RWPE2 (cell line): ENCODE measurements around the gene DELE1.

Source experiments
- ATAC-seq: fragments of 200-7000 bp; cut with Tn5 transposase; 3 replicates; pipeline ENCODE4 v1.9.1; 2021; ENCODE audit warnings: low read depth
- DNase-seq: peaks from one replicate; pipeline ENCODE4 v3.0.0-alpha.2; 2020; ENCODE audit warnings: low spot score
- H3K27ac ChIP-seq: fragments of 450-650 bp; 2 replicates; pipeline ENCODE4 v1.5.1; 2017; ENCODE audit warnings: mild to moderate bottlenecking; ENCODE audit not compliant: poor library complexity, severe bottlenecking
- H3K27me3 ChIP-seq: fragments of 250-450 bp; sonication (Bioruptor Pico); 2 replicates; pipeline ENCODE4 v1.5.1; 2021; ENCODE audit warnings: mild to moderate bottlenecking, moderate library complexity; ENCODE audit not compliant: insufficient read depth, poor library complexity, severe bottlenecking
- H3K36me3 ChIP-seq: fragments of 250-450 bp; sonication (Bioruptor Pico); 2 replicates; pipeline ENCODE4 v1.5.1; 2020; ENCODE audit warnings: low read depth, mild to moderate bottlenecking, moderate library complexity
- H3K4me1 ChIP-seq: fragments of 250-450 bp; sonication (Bioruptor Pico); 2 replicates; pipeline ENCODE4 v1.5.1; 2021; ENCODE audit warnings: mild to moderate bottlenecking, moderate library complexity; ENCODE audit not compliant: insufficient read depth, poor library complexity, severe bottlenecking
- H3K4me3 ChIP-seq: fragments of 250-450 bp; sonication (Bioruptor Pico); 2 replicates; pipeline ENCODE4 v1.5.1; 2021; ENCODE audit warnings: mild to moderate bottlenecking, moderate library complexity; ENCODE audit not compliant: severe bottlenecking
- H3K9me3 ChIP-seq: fragments of 250-450 bp; sonication (Bioruptor Pico); 2 replicates; pipeline ENCODE4 v1.5.1; 2021; ENCODE audit warnings: mild to moderate bottlenecking, moderate library complexity; ENCODE audit not compliant: severe bottlenecking
- CTCF ChIP-seq: fragments of 450-650 bp; IDR thresholded peaks from one replicate; pipeline ENCODE4 v1.5.1; 2017; ENCODE audit warnings: mild to moderate bottlenecking, moderate library complexity; ENCODE audit not compliant: poor library complexity, severe bottlenecking

Gene DELE1

GRCh38 chr5:141950207-141951005 lies 26.7 kb downstream of the DELE1 start:
- no peak for DNase-seq
- no peaks in the 10 kb centered on the region for H3K27me3 ChIP-seq
- ATAC-seq, result no peak
- H3K4me1 ChIP-seq, result no peaks in the 10 kb centered on the region
- H3K9me3 ChIP-seq, result no peaks in the 10 kb centered on the region
- H3K4me3 ChIP-seq, result no peak overlapping the region
- H3K27ac ChIP-seq, result no peak overlapping the region
- no peak for TF ChIP-seq CTCF
- H3K36me3 ChIP-seq, result no peaks in the 10 kb centered on the region

GRCh38 chr5:141951332-141951781 lies 27.7 kb downstream of the DELE1 start:
- Histone ChIP-seq H3K36me3 (no peaks in the 10 kb centered on the region), H3K4me3 (no peak overlapping the region), H3K27ac (no peak overlapping the region), H3K4me1 (no peaks in the 10 kb centered on the region), H3K9me3 (no peaks in the 10 kb centered on the region), H3K27me3 (no peaks in the 10 kb centered on the region)
- peak; percentile 48; the same call in 1 of the 3 replicates for ATAC-seq
- no peak for DNase-seq
- TF ChIP-seq CTCF, result peak; percentile 39

- H3K27me3 ChIP-seq, result no peaks in the 10 kb centered on the region
Measured at GRCh38 chr5:141952020-141952419, 28.3 kb downstream of the DELE1 start.

GRCh38 chr5:141954194-141954593 lies 30.5 kb downstream of the DELE1 start:
- no peak overlapping the region for H3K27ac ChIP-seq
- ATAC-seq, result no peak
- H3K36me3 ChIP-seq, result no peaks in the 10 kb centered on the region
- TF ChIP-seq CTCF, result no peak
- H3K4me3 ChIP-seq, result no peak overlapping the region
- no peak for DNase-seq
- no peaks in the 10 kb centered on the region for H3K4me1 ChIP-seq
- no peaks in the 10 kb centered on the region for H3K27me3 ChIP-seq
- no peaks in the 10 kb centered on the region for H3K9me3 ChIP-seq

More at GRCh38 chr5:141952020-141952419, 28.3 kb downstream of the DELE1 start:
- H3K27ac ChIP-seq, result no peak overlapping the region
- TF ChIP-seq CTCF, result no peak
- no peaks in the 10 kb centered on the region for H3K4me1 ChIP-seq
- no peak overlapping the region for H3K4me3 ChIP-seq
- no peaks in the 10 kb centered on the region for H3K36me3 ChIP-seq
- no peak for ATAC-seq
- DNase-seq, result no peak
- no peaks in the 10 kb centered on the region for H3K9me3 ChIP-seq
